Measurements from ENCODE around the gene MBD5.

MBD5 gene

GRCh38 chr2:148063633-148064032, 42.7 kb downstream of the MBD5 start:
- TF ChIP-seq CTCF (IDR thresholded peaks at IDR 0.05; ENCODE audit: low read length, missing control alignments) = no peak
- no peak overlapping the region for H3K4me3 ChIP-seq (replicated peaks; ENCODE audit: low read depth, low read length)
- DNase-seq (ENCODE audit: low read depth) = no peak

- H3K4me3 ChIP-seq (replicated peaks; ENCODE audit: low read depth, low read length) = no peak overlapping the region
- no peak for TF ChIP-seq CTCF (IDR thresholded peaks at IDR 0.05; ENCODE audit: low read length, missing control alignments)
These were observed 45.0 kb downstream of the MBD5 start for GRCh38 chr2:148065936-148066335.

GRCh38 chr2:148067801-148068200, 46.9 kb downstream of the MBD5 start:
- no peak overlapping the region for H3K4me3 ChIP-seq (replicated peaks; ENCODE audit: low read depth, low read length)
- no peak for DNase-seq (ENCODE audit: low read depth)
- no peak for TF ChIP-seq CTCF (IDR thresholded peaks at IDR 0.05; ENCODE audit: low read length, missing control alignments)

More at GRCh38 chr2:148065936-148066335, 45.0 kb downstream of the MBD5 start:
- no peak for DNase-seq (ENCODE audit: low read depth)

- TF ChIP-seq CTCF (IDR thresholded peaks at IDR 0.05; ENCODE audit: low read length, missing control alignments) = no peak
- DNase-seq (ENCODE audit: low read depth) = no peak
- H3K4me3 ChIP-seq (replicated peaks; ENCODE audit: low read depth, low read length) = no peak overlapping the region
These were observed 50.5 kb downstream of the MBD5 start for GRCh38 chr2:148071351-148071750.

GRCh38 chr2:148096012-148096411, 75.1 kb downstream of the MBD5 start:
- H3K4me3 ChIP-seq (replicated peaks; ENCODE audit: low read depth, low read length) = no peak overlapping the region
- TF ChIP-seq CTCF (IDR thresholded peaks at IDR 0.05; ENCODE audit: low read length, missing control alignments) = no peak
- DNase-seq (ENCODE audit: low read depth) = peak; percentile 29

- DNase-seq (ENCODE audit: low read depth) = no peak
- H3K4me3 ChIP-seq (replicated peaks; ENCODE audit: low read depth, low read length) = no peak overlapping the region
- TF ChIP-seq CTCF (IDR thresholded peaks at IDR 0.05; ENCODE audit: low read length, missing control alignments) = no peak
These were observed 81.8 kb downstream of the MBD5 start for GRCh38 chr2:148102641-148103040.

GRCh38 chr2:148103946-148104345, 83.1 kb downstream of the MBD5 start:
- H3K4me3 ChIP-seq (replicated peaks; ENCODE audit: low read depth, low read length) = no peak overlapping the region
- DNase-seq (ENCODE audit: low read depth) = no peak
- no peak for TF ChIP-seq CTCF (IDR thresholded peaks at IDR 0.05; ENCODE audit: low read length, missing control alignments)
